HG03095 (cell line): ENCODE data around the gene MBLAC2.
A peak's percentile ranks its signal among the peaks of the same experiment; 100 is the strongest.

Experiments used
- ATAC-seq: cut with Tn5 transposase; IDR thresholded peaks from one replicate; pipeline ENCODE4 v1.9.1; 2021; ENCODE audit warnings: moderate library complexity; ENCODE audit not compliant: unreplicated experiment

Gene MBLAC2

DNA sequence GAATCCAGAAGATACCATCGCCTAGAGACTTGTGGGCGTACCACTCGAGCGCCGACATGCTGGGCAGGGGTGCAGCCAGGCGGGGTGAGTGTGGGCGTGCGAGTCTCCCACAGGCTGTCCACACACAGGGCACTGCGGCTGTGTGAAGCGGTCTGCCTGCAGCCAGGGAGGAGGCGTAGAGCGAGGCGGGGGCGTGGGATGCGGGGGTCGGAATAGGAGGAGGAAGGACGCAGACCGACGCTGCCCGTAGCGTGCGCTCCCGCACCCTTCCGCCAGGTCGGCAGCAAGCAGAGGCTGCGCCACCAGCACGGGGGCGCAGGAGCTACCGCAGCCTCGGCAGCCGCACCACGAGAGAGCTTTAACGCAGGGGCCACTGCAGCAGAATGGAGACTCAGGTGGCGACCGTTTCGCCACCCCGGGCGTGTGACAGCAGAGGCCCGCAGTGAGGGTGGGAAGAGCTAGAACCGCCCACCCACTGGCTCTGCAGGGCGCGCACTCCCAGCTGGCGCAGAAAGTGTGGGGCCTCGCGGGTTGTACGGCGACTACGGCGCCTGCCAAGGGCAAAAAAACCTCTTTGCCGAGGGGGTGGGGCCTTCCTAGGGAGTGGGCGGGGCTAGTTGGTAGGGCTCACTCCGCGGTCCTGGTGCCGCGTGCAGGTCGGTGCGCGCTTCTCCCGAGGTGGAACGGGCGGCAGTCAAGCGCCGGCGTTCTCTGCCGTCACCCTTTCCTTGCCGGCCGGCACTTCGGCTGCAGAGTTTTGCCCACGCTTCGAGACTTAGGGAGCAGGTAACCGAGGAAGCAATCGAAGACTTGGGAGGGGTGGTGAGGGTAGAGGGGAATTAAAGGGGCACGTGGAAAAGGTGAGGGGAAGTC is at the start of gene MBLAC2, which contains the start of gene POLR3G:
Gene MBLAC2 (minus strand): TSS at position 537 of the 873 bp plus-strand sequence. CDS start 479 bp downstream, at position 58.
Gene POLR3G (plus strand): TSS at position 630 of the 873 bp plus-strand sequence. CDS start 10,704 bp downstream, outside the sequence.
- ATAC-seq = peak; percentile 90

DNA sequence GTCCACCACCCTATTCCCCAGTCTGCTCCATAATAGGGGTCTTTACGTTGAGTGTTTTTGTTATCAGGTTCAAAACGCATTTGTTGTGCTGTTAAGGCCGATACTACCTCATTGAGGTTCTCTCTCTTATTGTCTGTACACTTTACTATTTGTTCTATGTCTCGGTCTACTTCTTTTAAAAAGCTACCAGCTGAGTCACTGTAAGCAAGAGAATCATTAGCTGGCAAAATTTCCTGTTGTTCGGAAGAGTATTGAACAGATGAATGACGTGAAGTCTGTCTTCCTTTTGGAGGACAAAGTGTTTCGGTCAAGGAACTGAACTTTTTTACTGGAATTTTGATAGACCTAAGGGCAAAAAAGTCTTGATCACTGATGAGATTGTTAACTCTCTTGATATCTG is 44.5 kb upstream of the MBLAC2 start:
- ATAC-seq = no peak

GRCh38 chr5:90518661-90519060 is 44.1 kb upstream of the MBLAC2 start:
- no peak for ATAC-seq

DNA sequence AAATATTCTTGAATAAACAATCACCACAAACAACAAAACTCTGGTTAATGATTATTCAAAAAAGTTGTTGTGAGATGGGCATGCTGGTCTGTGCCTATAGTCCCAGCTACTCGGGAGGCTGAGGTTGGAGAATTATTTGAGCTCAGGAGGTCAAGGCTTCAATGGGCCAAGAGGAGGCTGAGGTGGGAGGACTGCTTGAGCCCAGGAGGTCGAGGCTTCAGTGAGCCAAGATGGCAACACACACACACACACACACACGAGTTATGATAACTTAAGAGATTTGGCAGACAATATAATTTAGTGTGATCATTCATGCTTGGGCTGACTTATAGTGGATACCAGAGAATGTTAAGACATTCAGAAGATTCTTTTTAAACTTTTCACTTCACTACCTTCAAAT is 39.9 kb upstream of the MBLAC2 start:
- ATAC-seq = no peak

DNA sequence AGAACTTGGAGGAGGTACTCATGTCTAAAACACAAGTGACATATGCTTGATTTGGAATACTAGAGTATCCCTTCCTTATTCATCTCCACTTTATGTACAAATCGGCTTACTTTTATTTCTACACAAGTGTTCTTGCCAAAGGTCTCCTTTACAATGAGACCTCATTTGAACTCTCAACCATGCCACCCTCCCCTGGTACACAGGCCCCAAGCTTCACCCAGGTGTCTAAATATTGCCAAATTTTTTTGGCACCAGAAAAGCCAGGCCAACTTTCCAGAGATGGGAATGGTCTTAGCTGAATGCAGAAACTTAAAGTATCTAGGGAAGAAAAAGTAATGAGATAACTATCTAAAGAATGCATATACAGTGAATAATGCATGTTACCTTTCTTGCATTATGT is 35.9 kb upstream of the MBLAC2 start:
- ATAC-seq = no peak

DNA sequence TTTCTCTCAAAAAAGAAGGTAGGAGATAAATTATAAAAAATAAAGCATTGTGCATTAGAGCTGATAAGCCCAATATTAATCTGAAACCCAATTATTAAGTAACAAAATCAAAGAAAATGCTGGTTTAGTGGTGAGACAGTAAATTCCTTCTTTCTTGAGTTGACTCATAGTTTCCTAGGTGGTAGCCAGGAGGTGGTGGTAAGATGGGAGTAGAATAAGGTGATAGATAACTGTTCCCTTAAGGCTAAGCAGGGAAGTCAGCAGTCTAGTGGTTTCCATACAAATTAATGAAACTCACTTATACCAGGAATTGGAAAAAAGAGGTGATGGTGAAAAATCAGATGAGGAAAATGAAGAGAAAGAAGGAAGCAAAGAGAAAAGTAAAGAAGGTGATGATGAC is 31.6 kb upstream of the MBLAC2 start:
- no peak for ATAC-seq

DNA sequence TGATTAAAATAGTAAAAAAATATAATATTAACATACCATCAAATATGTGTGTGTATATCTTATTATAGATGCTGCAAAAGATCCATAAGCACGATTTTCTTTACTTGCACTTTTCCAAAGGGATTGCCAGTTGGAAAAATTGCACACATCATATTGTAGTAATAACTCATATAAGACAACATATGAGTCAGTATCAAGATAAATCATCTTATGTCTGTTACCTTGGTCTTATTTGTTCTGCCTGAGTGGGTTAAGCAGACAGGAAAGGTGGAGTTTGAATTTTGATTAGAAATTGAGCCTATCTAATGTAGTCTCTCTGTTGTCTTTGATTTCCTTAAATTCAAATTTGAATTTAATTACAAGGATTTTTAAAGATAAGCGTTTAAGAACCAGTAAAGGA is 30.2 kb upstream of the MBLAC2 start:
- no peak for ATAC-seq

GRCh38 chr5:90503596-90503995 is 29.0 kb upstream of the MBLAC2 start:
- no peak for ATAC-seq

DNA sequence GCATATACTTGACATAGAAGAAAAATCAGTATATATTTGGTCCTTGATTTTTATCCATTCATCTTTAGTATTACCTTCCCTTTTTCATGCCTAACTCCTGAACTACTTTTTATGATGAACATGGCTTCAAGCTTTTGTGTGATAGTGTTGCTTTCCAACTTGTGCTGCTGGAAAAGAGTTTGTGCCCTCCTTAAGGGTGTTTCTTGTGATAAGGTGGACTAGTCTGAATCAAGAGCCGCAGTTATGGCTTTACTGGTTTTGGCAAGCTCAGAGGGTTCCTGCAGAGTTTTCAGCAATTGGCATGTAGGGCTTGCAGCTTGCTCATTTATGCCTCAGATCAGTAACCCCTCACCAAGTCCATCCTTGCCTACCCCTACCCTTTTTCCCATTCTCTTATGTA is 20.6 kb upstream of the MBLAC2 start:
- ATAC-seq = no peak

DNA sequence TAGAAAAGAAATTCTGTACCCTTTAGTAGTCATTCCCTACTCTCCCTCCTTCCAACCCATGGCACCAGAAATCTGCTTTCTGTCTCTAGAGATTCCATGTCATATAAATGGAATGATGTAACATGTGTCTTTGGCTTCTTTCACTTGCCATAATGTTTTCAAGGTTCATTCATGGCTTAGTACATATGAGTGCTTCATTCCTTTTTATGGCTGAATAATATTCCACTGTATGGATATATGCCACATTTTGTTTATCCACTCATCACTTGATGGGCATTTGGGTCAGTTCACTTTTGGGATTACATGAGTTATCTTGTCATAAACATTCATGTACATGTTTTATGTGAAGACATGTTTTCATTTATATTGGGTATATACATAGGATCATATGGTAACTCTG is 19.5 kb upstream of the MBLAC2 start:
- no peak for ATAC-seq

GRCh38 chr5:90488791-90489190 is 14.2 kb upstream of the MBLAC2 start:
- ATAC-seq = no peak

GRCh38 chr5:90484540-90484939 is 10.0 kb upstream of the MBLAC2 start:
- no peak for ATAC-seq

- ATAC-seq = no peak
Measured at GRCh38 chr5:90483206-90483605, 8.6 kb upstream of the MBLAC2 start.

DNA sequence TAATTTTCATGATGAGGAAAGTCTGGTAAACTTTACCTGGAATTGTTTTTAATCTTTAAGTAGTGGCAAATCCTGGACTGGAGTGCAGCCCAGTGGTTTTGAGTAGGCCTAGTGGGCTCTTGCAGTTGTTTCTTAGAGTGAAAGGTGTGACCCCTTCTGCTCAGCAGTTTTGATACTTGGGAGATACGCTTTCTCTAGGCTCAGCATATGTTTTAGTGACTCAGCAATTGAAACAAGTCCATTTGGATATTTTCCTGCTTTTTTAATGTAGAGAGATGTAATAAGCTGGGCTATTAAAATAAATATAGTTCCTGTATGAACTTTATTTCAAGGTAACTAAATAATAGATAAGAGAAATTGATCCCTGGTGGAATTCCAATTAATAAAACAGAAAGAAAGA is 6.1 kb upstream of the MBLAC2 start:
- ATAC-seq = no peak

- no peak for ATAC-seq
Measured at GRCh38 chr5:90479611-90480385, 5.2 kb upstream of the MBLAC2 start.

DNA sequence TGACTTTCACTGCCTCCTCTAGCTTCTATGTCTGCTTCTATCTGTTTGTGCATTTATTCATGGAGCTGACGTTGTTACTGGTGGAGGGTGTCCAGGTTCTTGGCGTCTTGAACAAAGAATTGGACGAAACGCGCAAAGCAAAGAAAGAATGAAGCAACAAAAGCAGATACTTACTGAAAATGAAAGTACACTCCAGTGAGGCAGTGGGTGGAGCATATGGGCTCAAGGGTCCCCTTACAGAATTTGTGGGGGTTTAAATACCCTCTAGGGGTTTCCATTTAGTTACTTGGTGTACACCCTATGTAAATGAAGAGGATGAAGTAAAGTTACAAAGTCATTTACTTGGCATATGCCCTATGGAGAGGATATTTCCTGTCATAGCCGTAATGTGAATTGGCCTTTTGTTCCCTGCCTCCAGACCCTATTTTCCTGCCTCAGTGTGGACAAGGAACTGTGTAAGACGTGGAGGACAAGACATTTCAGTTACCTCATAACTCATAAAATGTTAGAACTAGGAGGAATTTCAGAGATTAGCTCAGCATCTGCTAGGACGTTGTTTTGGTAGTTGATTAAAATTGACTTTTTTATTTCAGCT is 3.1 kb upstream of the MBLAC2 start:
- ATAC-seq = no peak

DNA sequence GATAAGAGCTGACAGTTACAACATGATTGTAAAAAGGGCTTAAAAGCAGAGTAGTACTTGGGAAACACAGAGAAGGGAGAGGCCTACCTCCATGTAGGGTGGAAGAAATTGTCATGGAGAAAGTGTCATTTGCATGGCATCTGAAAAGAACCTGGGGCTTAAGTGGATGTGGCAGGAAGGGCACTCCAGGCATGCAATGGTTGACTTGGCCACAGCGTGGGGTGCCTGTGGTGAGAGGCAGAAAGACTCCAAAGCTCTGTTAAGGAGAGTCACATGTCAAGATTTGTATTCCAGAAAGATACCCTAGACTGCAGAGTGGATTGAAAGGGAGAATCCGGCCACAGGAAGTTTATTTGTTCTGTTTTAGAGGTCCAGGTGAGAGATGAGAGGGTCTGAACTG is 2.5 kb upstream of the MBLAC2 start:
- no peak for ATAC-seq

DNA sequence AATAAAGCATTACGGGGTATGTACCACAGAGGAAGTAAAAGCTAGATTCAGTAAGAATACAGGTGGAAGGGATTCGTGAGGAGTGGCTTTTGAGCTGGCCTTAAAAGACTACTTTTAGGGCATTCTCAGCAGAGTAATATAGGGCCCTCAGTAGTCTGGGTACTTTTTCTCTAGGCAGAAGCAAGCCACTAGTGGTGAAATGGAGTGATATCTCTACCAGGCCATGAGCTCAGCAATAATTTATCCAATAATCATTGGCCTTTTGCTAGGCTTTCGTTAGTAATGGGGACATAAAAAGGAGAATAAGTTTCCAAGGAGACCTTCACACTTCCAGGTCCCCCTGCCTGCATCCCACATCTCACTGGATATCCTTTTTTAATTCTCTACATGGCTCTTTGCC is 1.8 kb upstream of the MBLAC2 start:
- ATAC-seq = no peak

- no peak for ATAC-seq
Measured at GRCh38 chr5:90475436-90475980, 937 bp upstream of the MBLAC2 start.

DNA sequence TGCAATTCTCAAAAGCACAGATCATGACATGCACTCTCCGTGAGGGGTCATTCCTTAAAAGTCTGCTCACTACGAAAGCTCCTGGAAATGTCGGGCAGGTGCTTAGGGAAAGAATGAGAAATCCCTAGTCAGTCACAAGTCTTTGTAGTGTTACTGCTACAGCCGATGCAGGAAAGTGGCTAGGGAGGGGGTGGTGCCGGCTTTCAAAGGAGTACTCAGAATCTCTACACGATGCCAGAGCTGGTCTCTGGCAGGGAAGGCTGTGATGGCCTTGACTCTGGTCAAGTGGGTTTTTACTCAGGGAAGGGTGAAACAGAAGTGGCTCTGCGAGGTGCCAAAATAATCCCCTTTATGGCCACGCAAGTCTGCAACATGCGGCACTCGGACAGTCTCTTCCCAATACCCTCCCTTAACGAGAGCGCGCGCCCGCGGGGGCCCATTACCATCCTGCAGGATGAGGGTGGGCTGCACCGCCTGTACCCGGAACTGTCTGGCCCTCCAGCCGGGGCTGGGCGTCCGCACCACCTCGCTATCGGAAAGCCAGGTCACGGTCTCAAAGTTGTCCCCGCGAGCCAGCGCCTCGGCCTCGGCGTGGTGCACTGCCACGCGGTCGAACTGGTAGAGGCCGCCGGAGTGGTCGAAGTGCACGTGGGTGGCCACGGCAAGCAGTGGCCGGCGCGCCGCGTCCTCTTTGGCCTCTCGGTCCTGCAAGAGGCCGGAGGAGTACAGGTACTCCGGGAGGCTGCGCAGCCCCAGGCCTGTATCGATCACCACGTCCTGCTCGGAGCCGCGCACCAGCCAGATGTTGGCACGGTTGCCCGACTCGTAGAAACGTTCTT is 956 bp downstream of the MBLAC2 start:
- peak; percentile 6 for ATAC-seq
